GM19099 (cell line): ENCODE measurements around the gene C3orf18.

Source experiments
- POLR2A ChIP-seq: IDR thresholded peaks from 3 replicates; pipeline ENCODE4 v1.6.1; 2011; ENCODE audit warnings: low read depth; ENCODE audit not compliant: insufficient read length; ENCODE audit errors: extremely low read depth

C3orf18 gene

DNA sequence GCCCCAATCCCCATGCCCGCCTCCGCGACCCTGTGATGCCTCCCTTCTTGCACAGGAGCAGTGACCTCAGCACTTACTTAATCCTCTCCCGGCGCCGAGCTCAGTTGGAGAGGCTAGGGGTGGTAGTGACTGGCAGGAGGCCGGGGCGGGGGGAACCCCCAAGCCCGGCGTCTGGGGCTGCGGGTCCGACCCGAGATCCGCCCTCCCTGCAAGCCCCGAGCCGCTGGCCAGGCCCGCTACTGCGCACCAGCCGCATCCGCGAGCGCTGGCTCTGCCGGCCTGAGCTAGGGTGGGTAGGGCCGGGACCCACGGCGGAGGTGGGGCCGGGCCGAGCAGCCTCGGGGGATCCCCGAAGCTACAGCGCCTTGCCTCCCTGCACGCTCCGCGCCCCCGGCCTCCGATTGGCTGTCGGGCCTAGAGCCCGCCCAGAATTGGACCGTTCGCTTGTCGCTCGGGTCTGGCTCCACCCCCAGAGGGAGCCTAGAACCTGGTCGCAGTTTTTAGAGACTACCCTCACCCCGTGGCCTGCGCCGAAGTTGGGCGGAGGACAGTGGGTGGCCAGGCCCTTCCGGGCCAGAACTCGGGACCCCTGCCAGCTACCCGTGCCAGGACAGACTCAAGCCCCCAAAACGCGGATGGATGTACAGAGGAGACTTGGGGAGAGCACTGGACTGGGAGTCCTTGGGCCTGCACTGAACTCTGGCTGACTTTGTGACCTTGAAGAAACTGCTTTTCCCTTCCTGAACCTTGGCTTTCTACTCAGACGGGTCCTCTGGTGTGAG lies at the start of gene C3orf18:
Gene C3orf18, minus strand, starts transcription at position 362 of the 782 bp plus-strand sequence. CDS start 2,048 bp downstream, outside the sequence.
- peak; percentile 45 for TF ChIP-seq POLR2A

DNA sequence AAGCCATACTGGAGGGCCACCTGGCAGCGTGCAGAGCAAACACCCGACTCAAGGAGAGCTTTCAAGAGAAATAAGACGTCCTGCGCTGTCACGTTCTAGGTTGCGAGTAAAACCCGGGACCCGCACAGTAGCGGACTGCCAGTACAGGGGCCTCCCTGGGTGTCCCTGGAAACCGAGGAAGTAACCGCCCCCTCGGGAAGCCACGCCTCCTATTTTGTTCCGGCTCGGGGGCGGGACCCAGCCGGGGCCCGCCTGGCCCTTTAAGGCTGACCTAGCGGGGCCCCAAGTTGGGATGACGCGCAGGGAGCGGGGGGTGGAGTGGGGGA lies 49.2 kb upstream of the C3orf18 start:
- peak; percentile 11 for TF ChIP-seq POLR2A

DNA sequence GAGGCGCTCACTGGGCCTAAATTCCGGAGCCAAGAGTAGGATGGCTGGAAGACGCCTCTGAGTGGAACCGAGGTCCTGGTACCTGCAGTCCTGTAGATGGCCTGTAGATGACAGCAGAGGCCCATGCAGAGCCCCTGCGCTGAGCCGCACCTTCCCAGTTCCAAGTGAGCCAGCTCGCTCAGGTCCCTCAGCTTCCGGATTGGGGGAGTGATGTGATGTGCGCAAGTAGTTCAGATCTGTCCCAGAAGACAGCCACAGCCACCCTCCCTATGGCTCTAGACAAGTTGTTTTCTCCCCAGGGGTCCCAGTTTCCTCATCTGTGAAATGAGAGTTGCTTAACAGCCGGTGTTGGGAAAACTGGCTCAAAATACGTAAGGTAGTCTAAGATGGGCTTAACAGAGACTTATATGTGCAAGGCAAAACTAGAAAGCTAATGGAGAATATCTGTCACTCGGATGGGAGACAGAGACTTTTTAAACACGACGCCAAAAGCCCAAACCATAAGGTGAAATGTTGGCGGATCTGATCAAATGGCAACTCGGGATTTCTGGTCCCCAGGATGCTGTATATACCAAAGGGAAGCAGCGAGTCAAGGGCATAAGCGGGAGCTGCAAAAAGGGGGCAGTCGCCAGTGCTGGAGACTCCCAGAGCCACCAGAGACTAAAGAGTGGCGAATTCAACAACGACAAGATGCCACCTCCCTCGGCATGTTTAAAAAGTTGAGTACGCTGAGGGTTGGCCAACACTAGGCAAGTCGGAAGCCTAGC lies 48.6 kb upstream of the C3orf18 start:
- TF ChIP-seq POLR2A: no peak

DNA sequence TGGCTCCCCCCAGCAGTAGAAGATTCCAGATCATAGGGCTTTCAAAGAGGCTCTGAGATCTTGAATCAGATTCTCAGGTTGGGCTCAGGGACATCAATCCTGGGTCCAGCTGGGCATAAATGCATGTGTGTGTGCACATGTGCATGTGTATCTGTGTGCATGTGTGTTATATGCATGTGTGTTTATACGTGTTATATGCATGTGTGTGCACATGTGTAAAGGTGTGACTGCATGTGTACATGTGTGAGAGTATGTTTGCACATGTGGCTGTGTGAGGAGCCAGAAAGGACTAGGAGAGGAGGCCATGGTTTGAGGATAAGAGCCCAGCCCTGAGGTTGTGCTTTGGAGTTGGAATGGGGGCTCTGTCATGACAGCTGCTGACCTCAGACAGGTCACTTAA lies 47.6 kb upstream of the C3orf18 start:
- TF ChIP-seq POLR2A: no peak

DNA sequence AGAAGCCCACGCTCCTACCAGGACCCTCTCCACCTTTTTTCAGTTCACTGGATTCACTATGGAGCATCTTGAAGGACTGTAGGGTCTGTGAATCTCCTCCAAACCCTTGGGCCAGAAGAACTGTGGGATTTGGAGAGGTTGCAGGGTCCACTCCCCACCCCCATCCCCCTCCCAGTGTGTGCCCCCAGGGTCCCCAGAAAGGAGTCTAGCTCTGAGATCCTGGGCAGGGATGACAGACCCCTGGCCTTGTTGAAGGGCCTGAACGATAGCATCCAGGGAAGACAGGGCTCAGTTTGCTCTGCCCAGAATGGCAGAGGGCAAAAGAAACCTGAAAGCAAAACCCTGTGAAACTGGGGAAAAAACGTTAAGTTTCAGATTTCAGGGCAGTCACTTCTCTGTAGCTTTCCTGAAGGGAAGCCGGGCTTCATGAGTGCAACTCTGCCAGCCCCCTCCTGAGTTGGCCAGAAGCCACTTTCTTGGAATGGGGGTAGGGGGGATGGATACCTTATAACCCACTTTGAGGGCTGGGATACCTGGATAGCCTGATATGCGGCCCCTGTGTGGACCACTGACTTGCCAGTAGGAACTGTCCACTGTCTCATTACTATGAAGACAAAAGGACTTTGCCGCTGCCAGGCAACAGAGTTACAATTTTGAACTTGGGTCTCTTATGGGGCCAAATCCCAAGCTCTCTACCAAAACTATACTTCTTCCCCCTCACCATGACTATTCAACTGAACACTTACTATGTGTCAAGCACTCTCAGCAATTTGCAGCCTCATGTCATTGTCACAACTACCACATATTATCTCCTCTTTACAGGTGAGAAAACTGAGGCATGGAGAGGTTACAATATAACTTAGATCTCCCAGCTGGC lies 45.7 kb upstream of the C3orf18 start:
- TF ChIP-seq POLR2A: no peak

DNA sequence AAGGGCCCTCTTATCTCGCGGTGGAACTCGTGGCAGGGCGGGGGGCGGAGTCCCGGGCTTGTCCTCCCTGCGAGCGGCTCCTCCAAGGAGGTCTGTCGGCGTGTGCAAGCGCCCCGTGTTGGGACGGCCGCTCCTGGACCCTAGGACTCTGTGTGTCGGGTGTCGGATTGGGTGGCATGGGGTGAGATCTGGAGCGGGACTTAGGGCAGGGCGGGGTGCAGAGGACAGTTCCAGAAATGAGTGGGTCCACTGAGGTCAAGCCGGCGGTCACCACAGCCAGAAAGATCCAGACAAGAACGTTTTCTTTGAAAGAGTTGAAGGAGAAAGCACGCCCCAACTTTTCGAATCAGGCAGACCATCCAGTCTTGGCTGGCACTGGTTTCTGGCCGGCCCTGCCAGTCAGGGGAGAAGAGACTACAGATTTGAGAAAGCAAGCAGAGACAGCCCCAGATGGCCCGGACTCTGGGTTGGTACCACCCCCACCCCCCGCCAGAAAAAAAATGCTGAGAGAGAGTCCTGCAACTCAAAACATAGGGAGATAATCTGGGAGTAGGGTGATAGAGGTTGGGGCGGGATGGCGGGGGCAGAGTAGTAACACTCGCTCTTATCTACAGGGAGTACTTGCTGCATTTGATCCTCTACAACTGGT lies 44.8 kb upstream of the C3orf18 start:
- TF ChIP-seq POLR2A: no peak

DNA sequence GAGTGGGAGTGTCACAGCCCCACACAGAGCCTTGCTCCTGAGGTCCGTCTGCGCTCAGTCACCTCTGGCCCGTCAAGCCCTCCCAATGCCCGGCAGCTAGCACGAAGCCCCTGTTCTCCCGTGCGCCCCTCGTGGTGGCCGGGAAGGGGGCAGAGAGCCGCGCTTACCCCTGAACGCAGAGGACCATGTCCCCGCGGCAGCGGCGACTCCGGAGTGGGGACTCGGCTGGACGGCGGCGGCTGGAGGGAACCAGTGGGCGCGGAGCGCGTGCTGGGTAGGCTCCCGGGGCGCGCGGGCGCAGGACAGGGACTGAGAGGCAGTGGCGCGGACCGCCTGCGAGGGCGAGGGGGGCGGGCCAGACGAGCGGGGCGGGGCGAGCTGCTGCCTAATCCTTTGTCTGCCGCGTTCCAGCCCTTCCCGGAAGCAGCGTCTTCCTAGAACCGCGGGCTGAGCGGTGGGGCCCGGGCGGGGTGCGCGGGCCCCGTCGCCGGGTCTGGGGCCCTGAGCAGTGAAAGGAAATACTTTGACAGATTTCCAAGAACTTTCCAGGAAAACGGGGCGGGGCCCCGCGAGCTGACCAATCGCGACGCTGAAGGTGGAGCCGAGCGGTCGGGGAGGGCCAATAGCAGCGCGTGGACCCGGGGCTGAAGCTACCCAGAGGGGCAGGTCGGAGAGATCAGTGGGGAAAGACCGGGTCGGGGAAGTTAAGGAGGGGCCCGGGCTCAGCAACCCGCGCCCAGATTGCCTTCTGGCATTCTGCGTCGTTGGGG lies 44.1 kb upstream of the C3orf18 start, which contains the start of gene CISH:
Gene CISH, minus strand, starts transcription at position 311 of the 770 bp plus-strand sequence. Its CDS starts 124 bp downstream, at position 187.
- peak; percentile 76 for TF ChIP-seq POLR2A

DNA sequence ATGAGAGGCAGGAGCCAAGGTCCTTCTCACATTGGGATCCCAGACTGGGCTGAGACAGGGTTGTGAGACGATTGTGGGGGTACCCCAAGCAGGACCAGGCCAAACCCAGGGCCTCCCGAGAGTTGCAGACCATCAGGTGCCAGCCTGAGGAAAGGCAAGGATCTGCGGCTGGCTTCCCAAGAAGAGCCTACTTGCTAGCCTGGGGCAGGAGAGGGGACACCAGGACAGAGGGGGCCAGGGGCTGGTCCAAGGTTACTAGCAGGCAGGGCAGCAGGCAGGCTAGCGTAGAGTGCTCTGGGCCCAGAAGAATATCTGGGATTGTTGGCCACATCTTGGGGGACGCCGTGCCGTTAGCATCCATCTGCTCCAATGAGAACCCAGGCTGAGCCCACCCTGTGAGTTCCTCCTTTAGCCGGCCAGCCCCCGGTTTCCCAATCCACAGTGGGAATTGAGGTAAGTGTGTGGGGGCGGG lies 43.5 kb upstream of the C3orf18 start:
- TF ChIP-seq POLR2A: no peak

DNA sequence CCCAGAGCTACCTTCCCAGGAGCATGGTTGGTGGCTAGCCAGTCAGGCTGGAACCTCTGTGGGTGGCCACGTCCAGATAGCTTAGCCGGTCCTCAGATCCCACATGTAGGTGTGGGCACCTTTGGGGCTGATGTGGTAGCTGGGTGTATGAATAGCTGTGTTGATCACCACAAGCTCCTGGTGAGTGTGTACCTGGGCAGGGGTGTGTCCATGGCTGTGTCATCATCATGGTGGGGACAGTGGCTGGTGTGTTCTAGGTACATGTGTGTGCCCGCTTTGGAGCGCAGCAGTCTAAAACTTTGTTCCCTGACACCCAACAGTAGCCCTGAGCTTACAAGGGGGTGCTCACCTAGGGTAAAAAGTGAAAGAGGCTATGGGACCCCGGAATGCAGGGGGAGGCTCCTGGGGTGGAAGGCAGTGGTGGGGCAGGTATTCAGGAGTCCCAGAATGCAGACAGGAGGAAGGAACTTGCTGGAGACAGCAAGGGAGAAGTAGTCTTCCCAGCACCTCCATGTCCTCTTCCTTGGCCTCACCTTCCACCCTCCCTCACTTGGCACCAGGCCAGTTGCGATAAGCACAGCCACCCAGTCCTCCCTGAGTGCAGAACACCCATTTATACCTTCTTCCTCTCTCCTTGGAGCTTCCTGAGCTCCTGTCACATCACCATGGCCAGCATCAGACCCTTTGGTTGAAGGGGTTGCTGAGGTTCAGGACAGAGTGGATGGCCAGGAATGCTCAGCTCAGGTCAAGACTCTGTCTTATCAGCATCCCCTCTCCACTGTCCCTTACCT lies 42.8 kb upstream of the C3orf18 start:
- TF ChIP-seq POLR2A: no peak

DNA sequence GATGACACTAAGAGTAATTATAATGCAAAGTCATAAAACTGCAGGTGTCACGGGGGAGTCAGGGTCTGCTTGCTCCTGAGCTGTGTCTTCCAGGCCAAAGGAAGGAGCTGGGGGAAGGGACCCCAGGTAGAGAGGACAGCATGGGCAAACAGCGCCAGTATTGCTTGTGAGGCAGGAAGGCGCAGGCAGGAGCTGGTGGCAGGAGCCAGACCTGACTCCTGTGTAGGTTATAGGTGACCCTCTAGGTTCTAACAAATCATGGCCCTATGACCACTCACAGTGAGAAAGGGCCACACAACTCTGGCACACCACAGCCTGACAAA lies 42.2 kb upstream of the C3orf18 start:
- no peak for TF ChIP-seq POLR2A

DNA sequence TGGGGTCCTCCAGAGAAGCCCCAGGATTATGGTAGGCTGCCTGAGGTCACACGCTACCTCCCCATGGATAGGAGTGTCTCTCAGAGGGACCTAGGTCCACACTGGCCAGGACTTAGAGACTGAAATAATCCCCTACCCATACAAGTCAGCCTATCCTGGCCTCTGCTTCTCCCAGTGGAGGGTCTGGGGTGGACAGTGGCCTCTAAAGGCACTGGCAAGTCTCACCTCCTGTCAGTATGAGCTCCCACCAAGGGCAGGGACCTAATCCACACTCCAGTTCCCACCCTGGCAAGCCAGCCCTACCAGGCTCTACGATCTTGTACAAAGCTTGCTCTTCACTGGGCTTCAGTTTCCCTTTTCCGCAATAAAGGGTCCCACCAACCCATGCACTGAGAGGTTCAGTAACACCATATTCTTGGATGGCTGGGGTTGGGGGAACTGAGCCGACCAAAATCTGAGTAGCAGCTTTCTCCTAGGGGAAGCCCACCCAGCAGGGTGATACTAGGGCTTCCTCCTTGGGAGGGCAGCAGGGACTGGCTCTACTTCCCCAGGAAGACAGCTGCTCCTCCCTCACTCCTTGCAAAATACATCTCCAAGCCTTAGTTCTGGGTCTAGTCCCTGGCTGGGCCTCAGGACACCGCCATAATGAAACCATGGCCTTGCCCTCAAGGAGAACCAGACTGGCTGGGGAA lies 41.7 kb upstream of the C3orf18 start:
- TF ChIP-seq POLR2A: no peak

DNA sequence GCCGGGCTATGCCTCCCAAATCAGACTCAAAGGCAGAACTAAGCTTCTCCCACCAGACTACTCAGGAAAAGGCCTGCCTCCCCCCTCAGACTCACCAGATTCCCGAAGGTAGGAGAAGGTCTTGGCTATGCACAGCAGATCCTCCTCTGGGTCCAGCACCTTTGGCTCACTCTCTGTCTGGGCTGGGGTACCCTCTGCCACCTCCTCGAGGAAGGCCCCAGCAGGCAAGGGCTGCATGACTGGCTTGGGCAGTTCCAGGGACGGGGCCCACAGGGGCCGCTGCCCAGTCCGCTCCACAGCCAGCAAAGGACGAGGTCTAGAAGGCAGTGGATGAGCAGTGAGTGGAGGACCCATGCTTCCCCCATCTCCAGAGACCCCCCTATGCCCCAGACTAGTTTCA lies 40.7 kb upstream of the C3orf18 start:
- TF ChIP-seq POLR2A: no peak
